Cardiac muscle cell (in vitro differentiated cells and primary cell): Measurements from ENCODE around the gene SMIM17. TPM values are rescaled to one million over a fixed set of nuclear protein-coding genes. Genes with fewer than 3 reads are reported as not detected.

Experiments
- DNase-seq, 2 donors: peaks; one replicate each; pipeline versions ENCODE4 v3.0.0 to v3.0.0-alpha.2; 2010 to 2017; ENCODE audit warnings: low read depth in 1 of 2, low spot score in 1 of 2
- H3K27ac ChIP-seq: fragments of 200-600 bp; sonication (generic); 2 replicates; pipeline ENCODE4 v1.5.1; 2016
- H3K27me3 ChIP-seq: fragments of 200-600 bp; sonication (generic); 2 replicates; pipeline ENCODE4 v1.6.0; 2016; ENCODE audit warnings: control low read depth
- H3K36me3 ChIP-seq: fragments of 200-600 bp; sonication (generic); 2 replicates; pipeline ENCODE4 v1.5.1; 2016; ENCODE audit warnings: control low read depth
- H3K4me1 ChIP-seq: fragments of 200-600 bp; sonication (generic); 2 replicates; pipeline ENCODE4 v1.8.1; 2017; ENCODE audit warnings: low read depth, mild to moderate bottlenecking, mixed run types
- H3K4me3 ChIP-seq: fragments of 200-600 bp; sonication (generic); 2 replicates; pipeline ENCODE4 v1.5.1; 2016; ENCODE audit warnings: mild to moderate bottlenecking
- H3K9me3 ChIP-seq: fragments of 200-600 bp; sonication (generic); 2 replicates; pipeline ENCODE4 v1.5.1; 2017; ENCODE audit warnings: low read depth, mild to moderate bottlenecking, control low read depth
- polyA plus RNA-seq: library from polyadenylated mRNA; unstranded; fragments of >200 nt; fragmentation: Nextera tagmentation; extraction: Ambion mirVana; gene quantifications from 2 replicates; pipeline ENCODE4 v1.2.1, GENCODE V29; 2016
- total RNA-seq: library from RNA; depleted of rRNA; stranded (reverse); fragments of >200 nt; gene quantifications from 2 replicates; pipeline ENCODE4 v1.2.3, GENCODE V29; 2016
- TF ChIP-seq, protein P1 (sequence below): IDR thresholded peaks from 2 replicates; pipeline ENCODE4 v1.5.1; 2012; ENCODE audit warnings: low read depth, mild to moderate bottlenecking, low read length

The SMIM17 gene
- total and polyA plus RNA-seq, 2 experiments from 2014 or later, result 0.72 to 1.4 TPM

DNA sequence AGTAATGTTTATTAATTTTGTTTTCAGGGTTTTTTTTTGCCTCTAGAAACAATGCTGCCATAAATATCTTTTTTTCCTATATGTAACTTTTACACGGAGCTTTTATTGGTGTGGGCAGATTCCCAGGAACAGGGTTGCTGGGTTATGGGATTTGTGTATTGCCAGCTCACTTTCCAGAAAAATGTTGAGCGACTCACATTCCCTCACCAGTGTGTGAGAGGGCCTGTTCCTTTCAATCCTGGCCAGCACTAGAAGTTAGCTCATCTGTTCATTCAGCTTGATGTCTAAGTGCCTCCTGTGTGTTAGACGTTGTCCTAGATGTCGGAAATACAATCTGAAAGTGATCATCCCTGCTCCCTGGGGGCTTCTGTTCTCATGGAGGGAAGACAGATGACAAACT is 45.3 kb upstream of the SMIM17 start:
- Histone ChIP-seq H3K27me3 (no peaks in the 10 kb centered on the region), H3K4me1 (no peaks in the 10 kb centered on the region), H3K36me3 (peaks cover 4% of the 10 kb centered on the region), H3K9me3 (no peaks in the 10 kb centered on the region), H3K4me3 (no peak overlapping the region), H3K27ac (no peak overlapping the region)
- DNase-seq, result no peak
- TF ChIP-seq, protein P1, sequence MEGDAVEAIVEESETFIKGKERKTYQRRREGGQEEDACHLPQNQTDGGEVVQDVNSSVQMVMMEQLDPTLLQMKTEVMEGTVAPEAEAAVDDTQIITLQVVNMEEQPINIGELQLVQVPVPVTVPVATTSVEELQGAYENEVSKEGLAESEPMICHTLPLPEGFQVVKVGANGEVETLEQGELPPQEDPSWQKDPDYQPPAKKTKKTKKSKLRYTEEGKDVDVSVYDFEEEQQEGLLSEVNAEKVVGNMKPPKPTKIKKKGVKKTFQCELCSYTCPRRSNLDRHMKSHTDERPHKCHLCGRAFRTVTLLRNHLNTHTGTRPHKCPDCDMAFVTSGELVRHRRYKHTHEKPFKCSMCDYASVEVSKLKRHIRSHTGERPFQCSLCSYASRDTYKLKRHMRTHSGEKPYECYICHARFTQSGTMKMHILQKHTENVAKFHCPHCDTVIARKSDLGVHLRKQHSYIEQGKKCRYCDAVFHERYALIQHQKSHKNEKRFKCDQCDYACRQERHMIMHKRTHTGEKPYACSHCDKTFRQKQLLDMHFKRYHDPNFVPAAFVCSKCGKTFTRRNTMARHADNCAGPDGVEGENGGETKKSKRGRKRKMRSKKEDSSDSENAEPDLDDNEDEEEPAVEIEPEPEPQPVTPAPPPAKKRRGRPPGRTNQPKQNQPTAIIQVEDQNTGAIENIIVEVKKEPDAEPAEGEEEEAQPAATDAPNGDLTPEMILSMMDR, result no peak

GRCh38 chr19:56601375-56601774 is 41.6 kb upstream of the SMIM17 start:
- TF ChIP-seq, protein P1, result no peak
- Histone ChIP-seq H3K36me3 (peaks cover 4% of the 10 kb centered on the region), H3K4me1 (no peaks in the 10 kb centered on the region), H3K9me3 (no peaks in the 10 kb centered on the region), H3K4me3 (no peak overlapping the region), H3K27ac (no peak overlapping the region), H3K27me3 (no peaks in the 10 kb centered on the region)
- DNase-seq, result no peak

GRCh38 chr19:56603829-56604228 is 39.1 kb upstream of the SMIM17 start:
- H3K27me3 ChIP-seq, result no peaks in the 10 kb centered on the region
- peaks cover 4% of the 10 kb centered on the region for H3K36me3 ChIP-seq
- no peak overlapping the region for H3K4me3 ChIP-seq
- no peak overlapping the region for H3K27ac ChIP-seq
- no peak for DNase-seq
- H3K9me3 ChIP-seq, result no peaks in the 10 kb centered on the region
- H3K4me1 ChIP-seq, result no peaks in the 10 kb centered on the region
- TF ChIP-seq, protein P1, result no peak

DNA sequence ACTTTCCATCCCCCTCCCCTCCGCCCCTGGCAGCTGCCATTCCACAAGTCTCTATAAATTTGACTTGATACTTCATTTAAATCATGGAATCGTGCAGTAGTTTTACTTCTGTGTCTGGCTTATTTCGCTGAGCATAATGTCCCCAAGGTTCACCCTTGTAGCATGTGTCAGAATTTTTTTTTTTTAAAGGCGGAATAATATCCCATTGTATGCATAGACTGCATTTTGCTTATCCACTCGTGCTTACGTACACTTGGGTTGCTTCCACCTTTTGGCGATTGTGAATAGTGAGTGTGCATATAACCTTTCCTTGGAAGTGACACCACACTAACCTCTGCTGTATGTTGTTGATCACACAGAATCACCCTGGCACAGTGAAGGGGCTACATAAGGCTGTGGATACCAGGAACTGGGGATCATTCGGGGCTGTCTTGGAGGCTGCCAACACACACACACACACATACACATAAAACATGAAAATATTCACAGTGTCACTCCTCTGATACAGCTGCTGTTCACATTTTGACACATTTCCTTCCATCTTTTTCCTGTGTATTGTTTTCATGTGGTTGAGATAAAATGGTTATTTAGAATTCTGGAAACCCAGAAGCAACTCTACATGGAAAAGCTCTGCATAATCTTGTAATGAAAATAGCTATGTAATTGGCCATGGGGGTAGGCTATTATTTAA is 34.5 kb upstream of the SMIM17 start:
- Histone ChIP-seq H3K36me3 (no peaks in the 10 kb centered on the region), H3K4me3 (no peak overlapping the region), H3K4me1 (no peaks in the 10 kb centered on the region), H3K9me3 (no peaks in the 10 kb centered on the region), H3K27me3 (no peaks in the 10 kb centered on the region), H3K27ac (no peak overlapping the region)
- DNase-seq, result no peak
- TF ChIP-seq, protein P1, result no peak

DNA sequence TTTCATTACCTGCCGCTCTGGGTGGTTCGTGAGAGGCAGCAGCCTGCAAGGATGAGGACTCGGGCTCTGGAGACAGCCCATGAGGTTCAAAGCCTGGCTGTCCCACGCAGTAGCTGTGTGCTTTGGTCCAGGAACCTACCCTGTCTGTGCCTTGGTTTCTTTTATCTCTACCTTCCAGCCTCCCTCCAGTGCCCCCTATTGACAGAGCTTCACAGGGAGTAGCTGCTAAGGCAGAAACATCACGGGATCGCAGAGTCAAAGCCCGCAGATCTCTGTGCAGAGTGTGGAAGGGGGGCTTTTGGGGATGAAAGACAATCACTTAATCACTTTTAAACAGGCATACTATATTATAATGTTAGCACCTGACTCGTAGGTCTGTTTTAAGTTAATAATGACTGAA is 31.7 kb upstream of the SMIM17 start:
- Histone ChIP-seq H3K4me3 (no peak overlapping the region), H3K4me1 (no peaks in the 10 kb centered on the region), H3K27ac (no peak overlapping the region), H3K27me3 (no peaks in the 10 kb centered on the region), H3K36me3 (no peaks in the 10 kb centered on the region), H3K9me3 (no peaks in the 10 kb centered on the region)
- DNase-seq, result no peak
- TF ChIP-seq, protein P1, result no peak

DNA sequence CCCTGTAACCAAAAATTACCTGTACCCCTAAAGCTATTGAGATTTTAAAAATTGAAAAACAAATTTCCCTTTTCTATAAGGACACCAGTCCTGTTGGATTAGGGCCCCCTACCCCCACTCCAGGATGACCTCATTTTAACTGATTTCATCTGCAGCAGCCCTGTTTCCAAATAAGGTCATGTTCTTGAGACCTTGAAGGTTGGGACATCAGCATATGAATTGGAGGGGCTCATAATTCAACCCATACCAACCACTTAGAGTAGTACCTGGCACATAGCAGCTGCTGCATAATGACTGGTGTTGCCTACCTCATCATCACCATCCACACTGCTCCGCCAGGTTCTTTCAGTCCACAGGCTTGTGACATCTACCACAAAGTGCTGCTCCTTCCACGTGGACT is 30.2 kb upstream of the SMIM17 start:
- H3K36me3 ChIP-seq, result no peaks in the 10 kb centered on the region
- no peak overlapping the region for H3K27ac ChIP-seq
- H3K9me3 ChIP-seq, result no peaks in the 10 kb centered on the region
- no peak for DNase-seq
- no peak overlapping the region for H3K4me3 ChIP-seq
- H3K4me1 ChIP-seq, result no peaks in the 10 kb centered on the region
- TF ChIP-seq, protein P1, result no peak
- no peaks in the 10 kb centered on the region for H3K27me3 ChIP-seq
